Stimulated activated CD4-positive, alpha-beta T cell treated with anti-CD3 and anti-CD28 coated beads, Interleukin-1b, Interleukin-23, amount 100 ng/mL, for 4 hours (primary cell): ENCODE measurements around the gene DCAF8L1.
"Not testable (repeated sequence)": the region's sequence is repeated elsewhere in the genome, so short reads cannot be mapped to it uniquely, and the experiment has no call there.

Experiments used
- DNase-seq, 2 donors: peaks; one replicate each; pipeline ENCODE4 v3.0.0-alpha.2; 2020; ENCODE audit warnings: low read depth in 2 of 2

Gene DCAF8L1

GRCh38 chrX:27981349-27981748, at the start of gene DCAF8L1:
Gene DCAF8L1, minus strand, starts transcription at chrX:27981449. Its CDS starts 115 bp downstream, at chrX:27981334.
- no peak for DNase-seq

- no peak for DNase-seq
These were observed 41.1 kb upstream of the DCAF8L1 start for GRCh38 chrX:28022371-28022770.

- DNase-seq: no peak
These were observed 35.6 kb upstream of the DCAF8L1 start for GRCh38 chrX:28016823-28017222.

- DNase-seq: no peak
These were observed 34.7 kb upstream of the DCAF8L1 start for GRCh38 chrX:28015993-28016392.

GRCh38 chrX:28010875-28011274, 29.6 kb upstream of the DCAF8L1 start:
- no peak for DNase-seq

- DNase-seq: no peak
These were observed 17.4 kb upstream of the DCAF8L1 start for GRCh38 chrX:27998666-27999065.

GRCh38 chrX:27997622-27998021, 16.4 kb upstream of the DCAF8L1 start:
- DNase-seq: no peak

GRCh38 chrX:27996132-27996531, 14.9 kb upstream of the DCAF8L1 start:
- DNase-seq: no peak

- DNase-seq: no peak
These were observed 14.4 kb upstream of the DCAF8L1 start for GRCh38 chrX:27995611-27996010.

- DNase-seq: no peak
These were observed 6.8 kb upstream of the DCAF8L1 start for GRCh38 chrX:27987862-27988646.

GRCh38 chrX:27976934-27977333, 4.3 kb downstream of the DCAF8L1 start:
- DNase-seq: not testable (repeated sequence)

- DNase-seq: no peak
These were observed 5.0 kb downstream of the DCAF8L1 start for GRCh38 chrX:27976284-27976683.

- DNase-seq: no peak
These were observed 12.4 kb downstream of the DCAF8L1 start for GRCh38 chrX:27968878-27969277.

GRCh38 chrX:27968352-27968751, 12.9 kb downstream of the DCAF8L1 start:
- DNase-seq: no peak

- DNase-seq: no peak
These were observed 14.3 kb downstream of the DCAF8L1 start for GRCh38 chrX:27966955-27967354.

GRCh38 chrX:27966492-27966891, 14.8 kb downstream of the DCAF8L1 start:
- DNase-seq: no peak

- DNase-seq: not testable (repeated sequence)
These were observed 15.9 kb downstream of the DCAF8L1 start for GRCh38 chrX:27965348-27965747.

GRCh38 chrX:27964432-27964831, 16.8 kb downstream of the DCAF8L1 start:
- DNase-seq: no peak

GRCh38 chrX:27960410-27960809, 20.8 kb downstream of the DCAF8L1 start:
- DNase-seq: not testable (repeated sequence)

- DNase-seq: no peak
These were observed 28.1 kb downstream of the DCAF8L1 start for GRCh38 chrX:27953171-27953570.

- no peak for DNase-seq
These were observed 47.9 kb downstream of the DCAF8L1 start for GRCh38 chrX:27933361-27933760.
